G401.6 (cell line): ENCODE measurements around the gene C3orf22.
"Not testable (repeated sequence)": the region's sequence is repeated elsewhere in the genome, so short reads cannot be mapped to it uniquely, and the experiment has no call there.

ENCODE experiments used
- FAIRE-seq: peaks from 2 replicates; lab custom pipeline; 2012; peaks lifted over from hg19 to GRCh38; lab: Jason Lieb, UNC

C3orf22 gene

DNA sequence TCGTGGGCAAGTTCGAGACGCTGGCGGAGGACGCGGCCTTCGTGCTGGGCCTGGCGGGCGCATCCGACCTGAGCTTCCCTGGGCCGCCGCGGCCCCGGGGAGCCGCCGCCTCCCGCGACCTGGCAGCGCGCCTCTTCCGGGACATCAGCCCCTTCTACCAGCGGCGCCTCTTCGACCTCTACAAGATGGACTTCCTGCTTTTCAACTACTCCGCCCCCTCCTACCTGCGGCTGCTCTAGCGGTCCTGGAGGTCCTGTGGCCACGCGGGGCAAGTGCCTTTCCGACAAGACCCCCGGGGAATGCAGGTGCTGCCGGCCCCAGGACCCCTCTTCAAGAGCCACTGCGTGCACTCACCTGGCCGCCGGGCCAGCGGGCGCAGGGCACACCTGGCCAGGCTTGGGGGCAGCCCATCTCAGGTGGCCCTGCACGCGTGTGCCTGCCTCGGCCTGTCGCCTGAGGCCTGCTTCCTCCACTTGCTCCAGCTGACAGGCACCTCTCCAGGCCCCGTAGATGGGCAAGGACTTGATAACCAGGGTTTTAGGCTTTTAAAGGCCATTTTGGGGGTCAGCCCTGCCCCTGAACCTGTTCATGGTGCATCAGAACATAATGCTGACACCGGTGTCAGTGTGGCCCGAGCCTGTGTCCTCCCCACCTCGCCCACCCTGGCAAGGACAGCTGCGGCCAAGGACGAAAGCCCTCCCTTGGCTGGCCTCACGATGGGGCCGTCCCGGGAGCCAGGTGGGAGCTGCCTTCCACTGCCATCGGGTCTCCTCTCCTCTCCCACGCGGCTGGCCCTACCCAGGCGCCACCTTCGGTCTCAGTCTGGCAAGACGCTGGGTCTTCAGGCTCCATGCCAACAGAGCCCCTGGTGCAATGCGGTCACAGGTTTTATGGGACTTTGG lies 16.1 kb downstream of the C3orf22 start:
- no peak for FAIRE-seq

DNA sequence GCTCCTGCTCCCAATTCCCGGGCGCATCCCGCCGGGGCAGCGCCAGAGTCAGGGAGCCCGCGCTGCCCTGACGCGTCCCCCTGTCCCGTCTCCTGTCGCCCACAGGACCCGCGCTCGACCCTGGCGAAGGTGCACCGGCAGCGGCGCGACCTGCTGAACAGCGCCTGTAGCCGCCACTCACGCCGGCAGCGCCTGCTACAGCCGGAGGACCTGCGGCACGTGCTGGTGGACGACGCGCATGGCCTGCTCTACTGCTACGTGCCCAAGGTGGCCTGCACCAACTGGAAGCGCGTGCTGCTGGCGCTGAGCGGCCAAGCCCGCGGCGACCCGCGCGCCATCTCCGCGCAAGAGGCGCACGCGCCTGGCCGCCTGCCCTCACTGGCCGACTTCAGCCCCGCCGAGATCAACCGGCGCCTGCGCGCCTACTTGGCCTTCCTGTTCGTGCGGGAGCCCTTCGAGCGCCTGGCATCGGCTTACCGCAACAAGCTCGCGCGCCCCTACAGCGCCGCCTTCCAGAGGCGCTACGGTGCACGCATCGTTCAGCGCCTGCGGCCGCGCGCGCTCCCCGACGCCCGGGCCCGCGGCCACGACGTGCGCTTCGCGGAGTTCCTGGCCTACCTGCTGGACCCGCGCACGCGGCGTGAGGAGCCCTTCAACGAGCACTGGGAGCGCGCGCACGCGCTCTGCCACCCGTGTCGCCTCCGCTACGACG lies 16.9 kb downstream of the C3orf22 start:
- FAIRE-seq, result no peak

DNA sequence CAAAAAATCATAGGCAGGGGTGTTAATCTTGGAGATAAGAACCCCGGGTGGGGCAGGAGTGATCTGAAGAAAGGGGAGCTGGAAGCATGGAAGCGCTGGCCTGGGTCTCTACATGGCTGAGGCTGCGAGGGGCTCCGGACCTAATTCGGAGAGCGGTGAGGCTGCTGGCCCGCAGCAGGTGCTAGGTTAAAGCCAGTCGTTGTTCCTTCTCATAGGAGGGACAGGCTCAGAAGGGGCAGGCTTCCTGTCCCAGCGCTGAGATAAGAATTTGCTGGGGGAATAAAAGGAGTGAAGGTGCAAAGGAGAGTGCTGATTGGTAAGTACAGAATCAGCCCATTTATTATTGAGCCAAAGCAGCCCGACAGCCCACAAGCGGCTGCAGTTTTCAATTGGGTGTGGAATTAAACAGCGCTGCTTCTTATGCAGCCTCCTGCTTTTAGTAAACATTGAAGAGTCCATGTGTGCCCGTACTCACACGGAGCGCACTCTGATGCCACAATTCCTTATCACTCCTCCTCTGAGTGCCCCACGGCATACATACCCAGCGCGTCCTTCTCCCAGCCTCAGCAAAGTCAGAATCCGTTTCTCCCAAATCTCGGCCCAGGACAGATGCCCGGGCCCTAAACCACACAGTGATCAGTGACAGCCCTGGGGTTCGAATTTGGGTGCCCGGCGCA lies 17.6 kb downstream of the C3orf22 start:
- FAIRE-seq, result no peak

DNA sequence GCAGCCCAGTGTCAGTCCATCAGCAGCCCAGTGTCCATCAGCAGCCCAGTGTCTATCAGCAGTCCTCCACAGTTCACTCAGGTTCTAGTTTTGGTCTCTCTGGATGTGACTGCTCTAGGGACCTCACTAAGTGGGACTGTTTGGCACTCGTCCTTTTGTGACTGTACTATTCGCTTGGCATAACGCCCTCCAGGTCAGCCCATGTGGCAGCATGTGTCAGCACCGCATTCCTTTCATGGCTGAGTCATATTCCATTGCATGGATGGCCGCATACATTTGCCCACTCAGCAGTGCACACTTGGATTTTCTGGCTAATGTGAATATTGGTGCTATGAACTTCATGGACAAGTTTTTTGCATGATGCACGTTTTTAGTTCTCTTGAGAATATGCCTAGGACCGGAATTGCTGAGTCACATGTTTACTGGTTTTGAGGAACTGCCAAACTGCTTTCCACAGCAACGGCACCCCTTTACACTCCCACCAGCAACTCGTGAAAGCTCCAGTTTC lies 18.3 kb downstream of the C3orf22 start:
- FAIRE-seq, result no peak

DNA sequence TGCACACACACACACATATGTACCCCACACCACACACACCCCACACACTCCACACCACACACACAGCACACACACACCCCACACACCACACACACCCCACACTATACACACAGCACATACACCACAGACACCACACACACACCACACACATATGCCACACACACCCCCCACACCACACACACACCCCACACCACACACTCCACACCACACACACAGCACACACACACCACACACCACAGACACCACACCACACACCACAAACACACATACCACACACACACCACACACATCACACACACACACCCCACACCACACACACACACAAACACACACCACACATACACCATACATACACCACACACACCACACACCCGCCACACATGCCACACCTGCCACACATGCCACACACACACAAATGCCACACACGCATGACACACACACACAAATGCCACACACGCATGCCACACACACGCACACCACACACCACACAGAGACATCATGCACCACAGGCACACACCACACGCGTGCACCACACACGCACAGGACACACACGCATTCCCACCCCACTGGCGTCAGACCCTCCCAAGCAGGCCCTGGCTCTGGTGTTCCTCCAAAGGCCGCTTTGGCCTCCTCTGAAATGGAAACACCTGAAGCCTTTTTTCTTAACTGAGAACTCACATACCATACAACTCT lies 19.0 kb downstream of the C3orf22 start:
- no peak for FAIRE-seq

DNA sequence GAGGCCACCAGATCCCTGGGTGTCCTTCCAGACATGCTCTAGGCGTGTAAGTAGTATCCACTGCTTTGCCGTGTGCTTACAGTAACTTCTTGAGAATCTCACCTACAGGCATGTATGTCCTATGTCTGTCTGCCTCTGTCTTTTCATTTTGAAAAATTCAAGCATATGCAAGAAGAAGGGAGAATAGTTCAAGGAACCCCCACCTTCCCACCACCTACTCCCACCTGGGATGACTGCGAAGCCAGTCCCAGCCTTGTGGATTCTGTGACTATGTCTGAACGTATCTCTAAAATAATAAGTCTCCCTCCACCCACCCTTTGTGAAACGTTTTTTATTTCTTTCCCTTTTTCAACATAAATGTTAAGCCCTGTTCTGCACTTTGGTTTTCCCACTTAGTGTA lies 19.8 kb downstream of the C3orf22 start:
- no peak for FAIRE-seq

DNA sequence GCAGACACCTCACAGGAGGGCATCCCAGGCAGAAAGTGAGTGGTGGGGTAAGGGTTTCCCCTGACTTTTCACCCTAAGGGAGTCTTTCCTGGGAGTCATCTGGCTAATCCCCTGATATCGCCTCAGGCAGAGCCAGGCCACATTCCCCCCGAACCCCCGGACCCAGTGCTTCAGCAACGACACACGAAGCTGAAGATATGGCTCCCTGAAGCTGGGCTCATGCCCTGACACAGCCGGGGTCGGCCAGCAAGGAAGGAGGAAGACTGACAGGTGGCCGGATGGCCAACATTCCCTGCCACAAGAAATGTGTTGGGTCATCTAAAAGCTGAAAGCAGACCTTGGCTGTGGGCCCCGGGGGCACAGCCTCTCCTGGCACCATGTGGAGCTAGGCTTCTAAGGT lies 20.4 kb downstream of the C3orf22 start:
- FAIRE-seq, result no peak

DNA sequence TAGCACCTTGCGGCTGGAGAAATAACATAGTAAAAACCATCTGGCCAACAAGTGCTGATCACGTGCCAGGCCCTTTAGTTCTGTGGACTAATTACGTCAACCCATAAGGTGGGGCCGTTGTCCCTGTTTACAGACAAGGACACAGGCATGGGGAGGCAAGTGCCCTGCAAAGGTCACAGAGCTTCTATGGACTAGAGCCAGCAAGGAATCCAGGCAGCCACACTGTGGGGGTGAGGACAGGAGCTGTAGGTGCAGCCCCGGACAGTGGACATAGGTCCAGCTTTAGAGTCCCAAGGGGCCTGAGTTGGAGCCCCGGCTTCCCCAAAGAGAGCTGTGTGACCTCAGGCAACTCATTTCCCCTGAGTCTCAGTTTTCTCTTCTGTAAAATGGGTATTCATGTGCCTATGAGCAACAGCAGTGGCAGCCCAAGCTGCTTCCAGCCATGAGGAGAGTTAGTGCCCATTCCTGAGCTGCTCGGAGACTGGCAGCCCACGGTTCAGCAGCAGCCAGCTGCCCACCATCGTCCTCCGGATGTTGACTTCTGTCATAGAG lies 20.9 kb downstream of the C3orf22 start:
- FAIRE-seq, result no peak

DNA sequence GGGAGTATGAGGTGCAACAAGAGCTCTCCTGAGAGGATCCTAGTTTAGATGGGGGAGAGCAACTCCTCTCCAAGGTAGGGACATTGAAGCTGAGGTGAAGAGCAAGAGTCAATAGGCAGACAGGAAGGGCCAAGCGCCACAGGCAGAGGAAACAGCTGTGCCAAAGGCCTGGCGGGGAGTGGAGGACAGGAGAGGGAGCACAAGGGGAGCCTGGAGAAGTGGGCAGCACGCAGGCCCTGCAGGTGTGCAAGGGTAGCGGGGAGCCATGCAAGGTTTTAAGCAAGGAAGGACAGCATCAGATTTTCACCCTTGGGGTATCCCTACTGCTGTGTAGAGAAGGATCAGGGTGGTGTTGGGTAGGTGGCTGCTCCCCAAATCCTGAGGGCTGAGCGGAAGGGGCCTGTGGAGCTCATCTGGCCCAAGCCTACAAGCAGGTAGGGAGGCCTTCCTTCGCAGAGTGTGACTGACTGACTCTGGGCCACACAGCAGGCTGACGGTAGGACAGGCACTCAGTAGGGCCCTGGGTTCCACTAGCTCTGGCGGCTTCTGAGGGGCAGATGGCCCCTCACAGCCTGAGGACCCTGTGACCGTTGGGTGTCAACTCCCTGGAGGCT lies 21.5 kb downstream of the C3orf22 start:
- FAIRE-seq, result no peak

DNA sequence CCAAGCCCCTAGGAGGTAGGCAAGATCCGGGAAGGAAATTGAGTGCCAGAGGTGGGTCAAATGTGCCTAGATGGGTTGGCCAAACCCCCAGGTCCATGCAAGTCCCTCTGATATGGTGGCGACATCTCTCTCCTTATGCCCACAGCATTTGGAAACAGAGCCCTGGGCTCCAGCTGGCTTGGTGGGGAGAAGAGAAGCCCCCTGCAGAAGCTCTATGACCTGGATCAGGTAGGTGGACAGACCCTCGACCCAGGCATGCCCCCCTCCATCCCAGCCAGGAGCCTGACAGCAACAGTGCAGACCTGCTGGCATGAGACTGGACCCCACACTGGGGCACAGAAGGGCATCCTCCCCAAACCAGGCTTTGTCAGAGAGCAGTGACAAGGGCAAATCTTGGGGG lies 22.6 kb downstream of the C3orf22 start:
- FAIRE-seq, result no peak

DNA sequence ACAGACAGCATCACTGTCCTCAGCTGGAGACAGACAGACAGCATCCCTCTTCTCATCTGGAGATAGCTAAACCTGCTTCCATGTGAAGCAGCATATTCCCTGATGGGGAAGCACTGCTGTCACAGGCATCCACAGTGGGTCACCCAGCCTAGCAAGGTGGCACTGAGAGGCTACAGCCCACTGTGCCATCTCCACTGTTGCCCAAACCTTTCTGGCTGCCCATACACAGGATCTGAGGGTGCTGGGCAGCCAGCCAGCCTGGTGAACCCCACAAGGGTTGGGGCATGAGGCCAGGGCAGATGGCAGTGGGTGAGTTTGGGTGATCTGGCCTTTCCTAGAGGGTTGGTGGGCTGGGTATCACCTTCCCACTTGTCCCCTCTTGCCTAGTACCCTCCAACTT lies 23.1 kb downstream of the C3orf22 start:
- no peak for FAIRE-seq

DNA sequence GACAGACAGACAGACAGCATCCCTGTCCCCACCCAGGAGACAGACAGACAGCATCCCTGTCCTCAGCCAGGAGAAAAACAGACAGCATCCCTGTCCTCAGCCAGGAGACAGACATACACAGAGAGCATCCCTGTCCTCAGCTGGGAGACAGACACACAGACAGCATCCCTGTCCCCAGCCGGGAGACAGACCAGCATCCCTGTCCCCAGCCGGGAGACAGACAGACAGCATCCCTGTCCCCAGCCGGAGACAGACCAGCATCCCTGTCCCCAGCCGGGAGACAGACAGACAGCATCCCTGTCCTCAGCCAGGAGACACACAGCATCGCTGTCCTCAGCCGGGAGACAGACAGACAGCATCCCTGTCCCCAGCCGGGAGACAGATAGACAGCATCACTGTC lies 24.0 kb downstream of the C3orf22 start:
- FAIRE-seq, result not testable (repeated sequence)

DNA sequence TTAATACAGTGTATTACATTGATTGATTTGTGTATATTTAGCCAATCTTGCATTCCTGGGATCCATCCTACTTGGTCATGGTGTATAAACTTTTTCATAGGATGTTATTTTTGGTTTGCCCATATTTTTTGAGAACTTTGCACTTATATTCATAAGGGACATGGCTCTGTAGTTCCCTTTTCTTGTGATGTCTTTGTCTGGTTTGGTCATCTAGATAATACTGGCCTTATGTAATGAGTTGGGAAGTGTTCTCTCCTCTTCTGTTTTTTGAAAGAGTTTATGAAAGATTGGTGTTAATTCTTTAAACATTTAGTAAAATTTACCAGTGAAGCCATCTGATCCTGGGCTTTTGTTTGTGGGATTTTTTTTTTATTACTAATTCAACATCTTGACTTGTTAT lies 25.2 kb downstream of the C3orf22 start:
- FAIRE-seq, result no peak

DNA sequence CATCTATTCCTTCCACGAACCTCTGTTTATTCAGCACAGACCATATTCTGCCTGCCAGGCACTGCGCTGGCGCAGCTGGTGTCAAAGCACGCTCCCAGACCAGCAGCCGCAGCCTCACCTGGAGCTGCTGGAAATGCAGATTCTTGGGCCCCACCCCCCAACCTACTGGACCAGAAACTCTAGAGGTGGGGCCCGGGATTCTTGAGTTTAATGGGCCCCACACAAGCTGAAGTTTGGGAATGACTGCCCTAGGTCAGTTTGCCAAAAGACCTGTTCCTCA lies 27.7 kb downstream of the C3orf22 start:
- FAIRE-seq, result no peak

DNA sequence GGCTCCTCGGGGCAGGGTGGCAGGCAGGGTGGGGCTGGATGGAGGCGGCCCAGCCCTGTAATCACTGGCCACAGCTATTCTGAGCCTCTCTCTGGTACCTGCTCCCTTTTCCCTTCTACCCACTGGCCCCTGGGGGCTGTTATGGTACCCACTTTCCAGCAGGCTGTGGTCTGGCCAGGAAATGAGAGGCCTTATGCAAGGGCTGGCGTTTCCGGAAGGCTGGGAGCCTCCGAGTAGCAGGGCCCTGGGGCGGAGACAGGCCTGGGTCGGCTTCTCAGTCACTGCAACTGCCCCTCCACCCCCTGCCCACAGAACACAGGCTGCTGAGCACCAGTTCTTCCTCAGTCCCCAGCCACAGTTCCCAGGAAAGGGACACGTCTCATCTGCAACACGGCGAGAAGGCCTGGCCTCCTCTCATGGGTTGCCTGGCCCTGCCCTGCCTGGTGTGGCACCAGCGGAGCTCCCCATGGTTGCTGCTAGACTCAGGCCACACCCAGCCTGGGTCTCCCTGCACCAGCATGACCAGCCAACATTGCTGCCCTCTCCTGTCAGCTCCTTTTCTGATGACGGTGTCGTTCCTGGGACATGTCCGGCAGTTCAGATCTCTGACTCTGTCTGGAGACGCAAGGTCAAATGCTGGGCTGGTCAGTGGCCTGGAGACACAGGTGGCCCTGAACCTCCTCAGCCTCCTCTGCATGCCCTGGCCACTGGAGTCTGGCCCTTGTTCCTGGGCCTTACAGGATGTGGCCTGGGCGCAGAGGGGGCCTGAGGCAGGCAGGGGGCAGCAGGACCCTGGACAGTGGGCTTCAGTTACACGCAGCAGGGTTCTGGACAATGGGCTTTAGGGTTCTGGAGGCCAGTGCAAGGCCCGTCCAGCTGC lies 28.3 kb downstream of the C3orf22 start:
- no peak for FAIRE-seq

DNA sequence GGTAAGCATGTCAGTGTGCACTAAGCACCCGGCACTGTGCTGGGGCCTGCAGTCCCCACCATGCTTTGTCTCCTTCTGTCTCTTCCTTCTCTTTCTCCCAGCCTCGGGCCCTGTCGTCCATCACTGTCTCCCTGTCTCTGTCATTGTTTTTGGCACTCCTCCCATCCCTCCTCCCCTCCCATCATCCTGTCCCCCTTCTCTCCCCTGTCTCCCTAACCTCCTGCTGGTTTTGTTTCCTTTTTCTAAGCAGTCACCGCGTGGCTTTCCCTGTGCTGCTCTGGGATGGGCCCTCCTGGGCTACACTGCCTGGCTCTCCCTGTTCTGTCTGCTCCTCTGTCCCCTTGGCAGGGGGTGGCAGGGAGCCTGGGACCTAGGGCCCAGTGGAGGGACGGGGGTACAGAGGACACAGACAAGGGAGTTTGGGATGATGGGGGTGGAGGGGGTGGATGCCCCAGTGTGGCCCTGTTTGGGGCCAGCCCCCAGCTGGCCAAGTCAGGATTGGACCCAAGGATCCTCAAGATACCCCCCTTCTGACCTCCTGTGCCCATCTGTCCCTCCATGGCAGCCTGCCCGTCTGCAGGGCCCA lies 29.1 kb downstream of the C3orf22 start:
- no peak for FAIRE-seq

DNA sequence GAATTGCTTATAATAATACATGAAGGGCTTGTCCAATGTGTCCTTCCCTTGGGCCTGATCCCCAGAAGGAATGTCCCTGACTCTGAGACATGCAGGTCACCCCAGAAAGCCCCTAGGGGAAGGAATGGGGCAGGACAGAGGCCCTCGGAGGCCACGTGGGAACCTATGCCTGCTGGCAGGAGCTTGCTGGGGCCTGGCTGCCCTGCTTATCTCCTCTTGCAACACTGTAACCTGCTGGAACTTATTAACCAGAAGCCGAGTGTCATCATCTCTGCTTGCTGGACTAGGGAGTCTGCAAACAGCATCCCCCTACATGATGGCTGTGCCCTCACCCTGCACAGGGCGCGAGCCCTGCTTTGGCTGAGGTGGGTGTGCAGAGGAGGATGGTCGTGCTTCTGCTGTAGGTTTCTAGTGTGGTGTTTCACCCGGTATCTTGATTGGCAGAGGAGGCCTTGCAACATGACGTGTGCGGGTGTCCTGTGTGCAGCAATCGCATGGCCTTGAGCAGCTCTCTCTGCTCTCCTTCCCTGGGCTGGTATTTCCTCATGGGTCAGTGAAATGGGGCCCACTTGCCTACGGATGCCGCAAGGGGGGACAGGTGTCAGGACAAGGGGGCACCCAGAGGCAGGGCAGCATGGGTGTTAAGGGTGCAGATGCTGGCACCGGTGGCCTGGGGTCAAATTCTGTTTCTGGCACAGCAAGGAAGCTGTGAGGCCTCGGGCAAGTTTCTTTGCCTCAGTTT lies 29.8 kb downstream of the C3orf22 start:
- FAIRE-seq, result no peak

DNA sequence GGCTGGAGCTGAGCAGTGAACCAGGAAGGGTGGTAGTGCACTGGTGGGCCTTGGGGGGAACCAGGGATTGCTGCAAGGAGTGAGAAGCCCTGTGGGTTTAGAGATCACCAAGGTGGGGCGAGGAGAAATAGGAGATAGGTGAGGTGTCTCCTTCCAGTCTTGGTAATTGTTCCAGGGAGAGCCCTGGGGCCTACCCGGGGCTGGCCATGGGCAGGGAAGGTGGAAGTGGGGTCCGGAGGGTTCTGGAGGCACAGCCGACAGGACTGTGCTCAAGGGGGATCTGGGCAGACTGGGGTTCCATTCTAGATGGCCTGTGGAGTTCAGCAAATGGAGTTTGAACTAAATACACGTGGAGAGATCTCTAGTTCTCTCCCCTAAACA lies 30.3 kb downstream of the C3orf22 start:
- FAIRE-seq, result no peak

DNA sequence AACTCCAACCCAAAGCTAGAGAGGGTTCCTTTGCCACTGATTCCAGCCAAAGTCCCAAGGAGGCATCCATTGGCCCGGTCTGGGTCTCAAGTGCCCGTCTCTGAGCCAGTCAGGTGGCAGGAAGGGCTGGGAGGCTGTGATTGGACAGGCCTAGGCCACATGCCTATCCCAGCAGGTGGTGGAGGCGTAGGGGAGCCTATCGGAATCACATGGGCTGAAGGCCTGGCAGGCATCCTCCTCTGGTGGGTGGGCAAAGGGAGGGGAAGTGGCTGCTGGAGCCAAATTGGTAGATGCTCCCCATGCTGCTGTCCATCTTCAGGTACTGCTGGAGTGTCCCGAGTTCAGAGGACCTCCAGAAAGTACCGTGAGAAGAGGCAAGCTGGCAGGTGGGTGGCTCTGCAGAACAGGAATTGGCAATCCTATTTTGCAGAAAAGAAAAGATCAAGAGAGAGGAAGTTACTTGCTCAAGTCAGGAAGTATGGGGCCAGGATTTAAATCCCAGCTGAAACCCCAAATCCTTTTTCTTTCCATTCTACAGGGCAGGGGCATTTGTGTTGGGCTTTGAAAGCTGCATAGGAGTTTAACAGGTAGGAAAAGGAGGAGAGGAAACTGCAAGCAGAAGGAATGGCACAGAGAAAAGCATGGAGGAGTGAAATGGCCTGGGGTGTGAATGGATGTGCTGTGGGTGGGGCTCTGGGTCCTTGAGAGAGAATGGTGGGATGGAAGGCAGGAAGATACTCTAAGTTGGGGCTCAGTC lies 31.1 kb downstream of the C3orf22 start:
- no peak for FAIRE-seq
